WI38 (cell line): ENCODE data around the gene PRSS50.

Source experiments
- H3K4me3 ChIP-seq: 2 replicates; pipeline ENCODE4 v1.5.1; 2011; ENCODE audit warnings: low read depth, mild to moderate bottlenecking, control low read depth, low read length
- TF ChIP-seq, protein P1 (sequence below): IDR thresholded peaks from 2 replicates; pipeline ENCODE4 v1.5.1; 2012; ENCODE audit warnings: low read depth, mild to moderate bottlenecking, control low read depth, low read length

PRSS50 gene

DNA sequence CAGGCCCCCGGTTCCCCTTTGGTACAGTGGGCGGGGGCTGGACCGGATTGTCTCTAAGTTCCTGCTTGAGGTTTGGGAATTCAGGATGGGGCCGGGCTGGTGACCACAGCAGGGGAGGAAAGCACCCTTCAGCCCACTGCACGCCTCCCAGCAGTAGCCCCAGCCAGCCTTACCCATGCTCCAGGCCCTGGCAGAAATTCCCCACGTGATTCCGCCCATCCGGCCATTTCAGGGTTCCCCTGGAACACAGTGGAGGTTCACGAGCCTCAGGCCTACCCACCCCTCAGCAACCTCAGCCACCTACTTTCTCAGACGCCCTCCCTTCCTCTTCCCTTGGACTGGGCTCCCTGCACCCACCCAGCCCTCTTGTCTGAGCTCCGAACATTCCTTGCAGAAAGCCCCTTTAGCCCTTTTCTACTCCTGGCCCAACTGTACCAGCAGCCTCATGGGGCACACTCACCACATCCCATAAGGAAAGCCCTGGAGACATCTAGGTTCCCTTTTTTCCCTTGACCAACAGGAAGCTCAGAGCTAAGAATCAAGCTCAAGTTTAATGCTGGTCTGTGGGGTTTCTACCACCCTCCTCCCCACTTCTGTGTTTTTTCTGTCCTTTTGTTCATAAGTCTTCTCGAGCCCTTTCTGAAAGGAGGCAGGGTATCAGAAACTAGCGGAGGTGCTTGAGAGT is 35.7 kb downstream of the PRSS50 start:
- TF ChIP-seq, protein P1, sequence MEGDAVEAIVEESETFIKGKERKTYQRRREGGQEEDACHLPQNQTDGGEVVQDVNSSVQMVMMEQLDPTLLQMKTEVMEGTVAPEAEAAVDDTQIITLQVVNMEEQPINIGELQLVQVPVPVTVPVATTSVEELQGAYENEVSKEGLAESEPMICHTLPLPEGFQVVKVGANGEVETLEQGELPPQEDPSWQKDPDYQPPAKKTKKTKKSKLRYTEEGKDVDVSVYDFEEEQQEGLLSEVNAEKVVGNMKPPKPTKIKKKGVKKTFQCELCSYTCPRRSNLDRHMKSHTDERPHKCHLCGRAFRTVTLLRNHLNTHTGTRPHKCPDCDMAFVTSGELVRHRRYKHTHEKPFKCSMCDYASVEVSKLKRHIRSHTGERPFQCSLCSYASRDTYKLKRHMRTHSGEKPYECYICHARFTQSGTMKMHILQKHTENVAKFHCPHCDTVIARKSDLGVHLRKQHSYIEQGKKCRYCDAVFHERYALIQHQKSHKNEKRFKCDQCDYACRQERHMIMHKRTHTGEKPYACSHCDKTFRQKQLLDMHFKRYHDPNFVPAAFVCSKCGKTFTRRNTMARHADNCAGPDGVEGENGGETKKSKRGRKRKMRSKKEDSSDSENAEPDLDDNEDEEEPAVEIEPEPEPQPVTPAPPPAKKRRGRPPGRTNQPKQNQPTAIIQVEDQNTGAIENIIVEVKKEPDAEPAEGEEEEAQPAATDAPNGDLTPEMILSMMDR = no peak
- no peak overlapping the region for H3K4me3 ChIP-seq

DNA sequence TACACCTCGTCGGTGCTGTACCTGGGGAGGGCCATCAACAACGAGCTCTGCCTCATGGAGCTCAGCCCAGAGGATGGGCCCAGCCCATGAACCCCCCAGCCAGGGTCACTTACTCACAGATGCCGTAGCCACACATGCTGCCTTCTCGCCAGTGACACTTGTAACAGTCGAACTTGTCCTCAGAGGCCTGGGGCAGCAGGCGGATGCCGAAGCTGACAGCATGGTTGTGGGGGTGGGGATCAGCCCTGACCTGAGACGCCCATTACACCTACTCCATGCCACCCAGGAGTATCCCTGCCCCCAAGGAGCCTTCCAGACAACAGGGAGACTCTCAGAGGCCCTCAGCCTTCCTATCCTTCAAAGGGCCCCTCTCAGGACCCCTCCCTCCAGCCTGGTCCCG is 36.3 kb downstream of the PRSS50 start:
- H3K4me3 ChIP-seq = no peak overlapping the region
- TF ChIP-seq, protein P1 = no peak

DNA sequence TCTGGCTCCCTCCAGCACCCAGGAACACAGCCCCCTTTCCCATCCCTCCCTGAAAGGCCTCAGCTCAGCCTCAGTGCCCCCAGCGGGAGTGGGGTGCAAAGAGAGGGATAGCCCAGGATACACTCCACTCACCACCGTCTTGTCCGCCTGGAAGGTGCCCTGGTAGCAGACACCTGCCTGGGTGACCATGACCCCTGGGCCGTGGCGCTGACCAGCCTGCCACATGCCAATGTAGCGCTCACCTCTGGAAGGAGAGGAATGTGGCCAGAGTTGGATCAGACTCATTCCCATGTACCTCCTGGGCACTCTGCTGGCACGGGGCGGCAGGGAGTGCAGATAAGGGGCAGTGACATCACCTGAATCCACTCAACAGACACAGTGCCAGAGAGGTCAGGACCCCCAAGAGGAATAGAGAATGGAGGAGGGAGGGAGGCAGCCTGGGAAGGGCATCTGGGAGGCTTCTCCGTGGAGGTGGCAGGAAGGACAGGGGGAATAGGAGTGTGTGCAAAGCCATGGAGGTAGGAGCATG is 37.3 kb downstream of the PRSS50 start:
- no peak overlapping the region for H3K4me3 ChIP-seq
- TF ChIP-seq, protein P1 = no peak

DNA sequence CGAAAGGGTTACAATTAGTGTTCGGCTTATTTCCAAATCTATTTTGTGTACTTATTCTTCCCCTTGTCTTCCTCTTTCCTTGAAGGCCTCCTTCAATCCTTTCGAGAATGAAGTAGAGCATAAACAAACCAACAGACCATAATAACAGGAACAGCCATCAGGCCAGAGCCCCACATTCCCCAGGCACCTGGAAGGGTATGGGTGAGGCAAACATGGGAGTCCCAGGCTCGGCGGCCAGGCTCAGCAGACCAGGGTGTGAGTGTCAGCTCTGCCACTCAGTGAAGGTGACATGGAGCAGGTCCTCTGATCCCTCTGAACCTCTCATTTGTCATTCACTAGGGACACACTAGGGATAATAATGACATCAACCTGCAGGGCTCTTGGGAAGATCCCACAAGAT is 38.0 kb downstream of the PRSS50 start:
- no peak overlapping the region for H3K4me3 ChIP-seq
- TF ChIP-seq, protein P1 = no peak

DNA sequence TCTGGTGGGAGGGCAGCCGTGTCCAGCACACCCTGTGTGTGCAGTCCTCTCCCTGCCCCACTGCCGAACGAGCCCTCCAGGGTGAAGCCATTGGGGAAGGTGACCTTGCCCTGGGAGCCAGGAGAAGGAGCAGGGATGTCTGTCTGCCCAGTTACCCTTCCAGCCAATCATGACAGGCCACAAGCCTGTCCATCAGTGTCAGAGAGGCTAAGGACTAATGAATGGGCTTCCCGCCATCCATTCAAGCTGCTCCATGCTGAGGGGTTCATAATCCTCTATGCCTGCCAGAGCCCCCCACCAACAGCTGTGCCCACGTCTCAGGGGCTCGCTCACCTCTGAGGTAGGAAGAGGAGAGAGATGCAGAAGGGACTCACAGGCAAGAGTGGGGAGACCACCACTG is 39.4 kb downstream of the PRSS50 start:
- H3K4me3 ChIP-seq = no peak overlapping the region
- TF ChIP-seq, protein P1 = no peak

DNA sequence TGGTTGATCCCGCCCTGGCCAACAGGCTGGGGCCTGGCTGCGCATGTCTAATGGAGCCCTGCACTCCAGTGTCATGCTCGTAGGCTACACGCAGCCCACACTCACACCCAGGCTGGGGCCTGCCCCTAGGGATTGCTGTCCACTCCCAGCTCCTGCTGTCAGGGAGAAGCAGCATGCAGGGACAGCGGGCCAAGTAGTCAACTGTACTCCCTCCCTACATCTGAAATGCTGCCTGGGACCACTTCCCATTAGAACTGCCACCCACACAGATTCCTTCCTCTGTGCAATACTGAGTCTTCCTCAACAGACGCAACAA is 40.3 kb downstream of the PRSS50 start:
- TF ChIP-seq, protein P1 = no peak
- H3K4me3 ChIP-seq = no peak overlapping the region

DNA sequence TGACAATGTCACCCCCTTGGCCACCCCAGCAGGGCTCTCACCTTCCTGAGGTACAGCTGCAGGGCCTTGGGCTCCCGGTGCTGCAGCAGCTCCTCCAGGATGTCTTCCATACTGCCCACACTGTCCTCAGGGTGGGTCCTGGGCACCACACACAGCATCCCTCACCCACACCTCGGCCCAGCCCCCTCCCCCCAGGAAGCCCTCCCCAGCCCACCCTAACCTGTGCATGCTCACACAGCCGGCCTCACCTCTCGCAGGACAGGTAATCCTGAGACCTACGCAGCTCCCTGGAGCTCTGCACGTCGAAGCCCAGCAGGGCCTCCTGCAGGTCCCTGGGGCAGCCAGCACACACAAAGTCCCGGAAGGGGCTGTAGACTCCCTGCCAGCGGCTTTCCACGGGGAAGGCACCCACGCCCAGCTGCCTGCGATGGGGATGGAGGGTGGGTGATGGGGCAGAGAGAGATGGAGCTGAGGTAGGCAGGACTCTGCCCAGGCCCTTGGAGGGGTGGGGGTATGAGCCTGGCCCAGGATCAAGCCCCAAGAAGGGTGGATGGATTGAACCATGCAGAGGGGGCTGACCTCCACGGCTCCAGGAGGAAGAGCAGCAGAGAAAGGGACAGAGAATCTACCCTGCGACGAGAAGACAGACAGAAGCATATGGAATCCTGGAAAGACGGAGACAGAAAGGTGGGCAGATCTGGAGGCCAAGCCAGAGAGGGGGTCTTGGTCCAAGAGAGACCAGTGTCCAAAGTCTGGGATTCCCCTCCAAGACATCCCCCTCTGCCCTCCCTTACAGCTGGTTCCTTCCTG is 40.9 kb downstream of the PRSS50 start:
- no peak overlapping the region for H3K4me3 ChIP-seq
- TF ChIP-seq, protein P1 = no peak
